ENCODE results near the gene CTTN.
A peak's percentile ranks its signal among the peaks of the same experiment; 100 is the strongest.
"Not testable (repeated sequence)": the region's sequence is repeated elsewhere in the genome, so short reads cannot be mapped to it uniquely, and the experiment has no call there.

CTTN gene

GRCh38 chr11:70384566-70385152 lies 13.7 kb upstream of the CTTN start:
- no peak for TF ChIP-seq CTCF (conservative IDR thresholded peaks at IDR 0.05; ENCODE audit: low read depth)
- no peak for DNase-seq (ENCODE audit: low spot score)
- CTCF ChIA-PET = no interaction called here
- POLR2A ChIA-PET (ENCODE audit: low non-redundant PET) = no interaction called here
- H3K27ac ChIP-seq = peak overlapping the region; percentile 9; the same call in 1 of the 2 replicates

GRCh38 chr11:70387564-70387963 lies 10.8 kb upstream of the CTTN start:
- no peak for TF ChIP-seq CTCF (conservative IDR thresholded peaks at IDR 0.05; ENCODE audit: low read depth)
- CTCF ChIA-PET = interaction anchor here (0.6 kb wide), 1 partner anchor 338 kb away, joined by 4 read pairs; no protein-coding TSS in a partner anchor
- DNase-seq (ENCODE audit: low spot score) = no peak
- POLR2A ChIA-PET (ENCODE audit: low non-redundant PET) = no interaction called here
- H3K27ac ChIP-seq = no peak overlapping the region

- CTCF ChIA-PET = no interaction called here
- TF ChIP-seq CTCF (conservative IDR thresholded peaks at IDR 0.05; ENCODE audit: low read depth) = no peak
Observed at GRCh38 chr11:70389201-70389600, 9.1 kb upstream of the CTTN start.

DNA sequence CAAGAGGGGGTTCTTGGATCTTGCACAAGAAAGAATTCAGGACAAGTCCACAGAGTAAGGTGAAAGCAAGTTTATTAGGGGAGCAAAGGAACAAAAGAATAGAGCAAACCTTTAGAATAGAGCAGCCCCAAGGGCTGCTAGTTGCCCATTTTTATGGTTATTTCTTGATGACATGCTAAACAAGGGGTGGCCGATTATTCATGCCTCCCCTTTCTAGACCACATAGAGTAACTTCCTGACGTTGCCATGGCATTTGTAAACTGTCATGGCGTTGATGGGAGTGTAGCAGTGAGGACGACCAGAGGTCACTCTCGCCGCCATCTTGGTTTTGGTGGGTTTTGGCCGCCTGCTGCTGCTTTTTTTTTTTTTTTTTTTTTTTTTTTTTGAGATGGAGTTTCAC lies 7.4 kb upstream of the CTTN start:
- DNase-seq (ENCODE audit: low spot score); POLR2A ChIA-PET (ENCODE audit: low non-redundant PET); CTCF ChIA-PET; H3K27ac ChIP-seq: not testable (repeated sequence)

More at GRCh38 chr11:70389201-70389600, 9.1 kb upstream of the CTTN start:
- no peak for DNase-seq (ENCODE audit: low spot score)
- POLR2A ChIA-PET (ENCODE audit: low non-redundant PET) = no interaction called here
- H3K27ac ChIP-seq = no peak overlapping the region

- H3K27ac ChIP-seq = peak overlapping the region; percentile 6; the same call in 1 of the 2 replicates
- no peak for TF ChIP-seq CTCF (conservative IDR thresholded peaks at IDR 0.05; ENCODE audit: low read depth)
- POLR2A ChIA-PET (ENCODE audit: low non-redundant PET) = no interaction called here
- CTCF ChIA-PET = no interaction called here
- DNase-seq (ENCODE audit: low spot score) = no peak
Observed at GRCh38 chr11:70394211-70394950, 3.9 kb upstream of the CTTN start.

GRCh38 chr11:70397336-70397982 lies 870 bp upstream of the CTTN start:
- H3K27ac ChIP-seq = peak overlapping the region; percentile 97
- no peak for TF ChIP-seq CTCF (conservative IDR thresholded peaks at IDR 0.05; ENCODE audit: low read depth)
- ChIA-PET POLR2A (ENCODE audit: low non-redundant PET) (no interaction called here), CTCF (interaction anchor here (0.6 to 0.7 kb wide), 2 partner anchors 42 to 1674 kb away, joined by 3 read pairs; no protein-coding TSS in a partner anchor)
- peak; percentile 13 for DNase-seq (ENCODE audit: low spot score)
